Urinary bladder (tissue), 4 donors: Measurements from ENCODE around the gene ELOB. TPM values are rescaled to one million over a fixed set of nuclear protein-coding genes. Genes with fewer than 3 reads are reported as not detected.
"Not testable (repeated sequence)": the region's sequence is repeated elsewhere in the genome, so short reads cannot be mapped to it uniquely, and the experiment has no call there.

ENCODE experiments used
- DNase-seq: peaks from one replicate; pipeline ENCODE4 v3.0.0-alpha.2; 2015; ENCODE audit errors: extremely low spot score
- H3K27ac ChIP-seq: one replicate; pipeline ENCODE4 v1.5.1; 2013; ENCODE audit warnings: low read depth, mild to moderate bottlenecking, moderate library complexity
- H3K36me3 ChIP-seq: one replicate; pipeline ENCODE4 v1.6.1; 2013; ENCODE audit warnings: mild to moderate bottlenecking, moderate library complexity; ENCODE audit not compliant: insufficient read depth
- H3K4me1 ChIP-seq: one replicate; pipeline ENCODE4 v1.6.1; 2013; ENCODE audit warnings: mild to moderate bottlenecking, moderate library complexity; ENCODE audit not compliant: insufficient read depth
- H3K4me3 ChIP-seq: one replicate; pipeline ENCODE4 v1.5.1; 2013; ENCODE audit warnings: low read depth, low read length
- WGBS: extraction: QIAGEN DNeasy Blood & Tissue Kit; methylation state at CpG from one replicate; pipeline ENCODE4 v1.1.7; 2013; 5-methylcytosine and 5-hydroxymethylcytosine counted together
- polyA plus RNA-seq: library from polyadenylated mRNA; stranded (reverse); fragments of 200-250 nt; gene quantifications from one replicate; pipeline ENCODE4 v1.2.3, GENCODE V29; 2013
- small RNA-seq: library from RNA; depleted of rRNA; stranded (forward); fragments of <200 nt; gene quantifications from one replicate; pipeline ENCODE3, GENCODE V24; 2014
- total RNA-seq: library from RNA; depleted of rRNA; stranded (reverse); fragments of >200 nt; gene quantifications from one replicate; pipeline ENCODE4 v1.2.3, GENCODE V29; 2014
- donor health status: healthy with polysubstance abuse.
- donor health status: healthy.

The ELOB gene
- total and polyA plus RNA-seq, 2 donors: 62.9 to 399 TPM

GRCh38 chr16:2737238-2737605, 39.9 kb downstream of the ELOB start:
- Histone ChIP-seq H3K4me1 (no peaks in the 10 kb centered on the region), H3K36me3 (no peaks in the 10 kb centered on the region), H3K4me3 (no peak overlapping the region), H3K27ac (no peak overlapping the region)
- DNase-seq: no peak
- WGBS: 80% methylated on average over 5 of the region's 5 CpGs

- DNase-seq: no peak
- 89% methylated on average over 11 of the region's 11 CpGs for WGBS
- H3K4me3 ChIP-seq: no peak overlapping the region
- no peak overlapping the region for H3K27ac ChIP-seq
- no peaks in the 10 kb centered on the region for H3K36me3 ChIP-seq
- H3K4me1 ChIP-seq: no peaks in the 10 kb centered on the region
These were observed 40.4 kb downstream of the ELOB start for GRCh38 chr16:2736476-2737237.

DNA sequence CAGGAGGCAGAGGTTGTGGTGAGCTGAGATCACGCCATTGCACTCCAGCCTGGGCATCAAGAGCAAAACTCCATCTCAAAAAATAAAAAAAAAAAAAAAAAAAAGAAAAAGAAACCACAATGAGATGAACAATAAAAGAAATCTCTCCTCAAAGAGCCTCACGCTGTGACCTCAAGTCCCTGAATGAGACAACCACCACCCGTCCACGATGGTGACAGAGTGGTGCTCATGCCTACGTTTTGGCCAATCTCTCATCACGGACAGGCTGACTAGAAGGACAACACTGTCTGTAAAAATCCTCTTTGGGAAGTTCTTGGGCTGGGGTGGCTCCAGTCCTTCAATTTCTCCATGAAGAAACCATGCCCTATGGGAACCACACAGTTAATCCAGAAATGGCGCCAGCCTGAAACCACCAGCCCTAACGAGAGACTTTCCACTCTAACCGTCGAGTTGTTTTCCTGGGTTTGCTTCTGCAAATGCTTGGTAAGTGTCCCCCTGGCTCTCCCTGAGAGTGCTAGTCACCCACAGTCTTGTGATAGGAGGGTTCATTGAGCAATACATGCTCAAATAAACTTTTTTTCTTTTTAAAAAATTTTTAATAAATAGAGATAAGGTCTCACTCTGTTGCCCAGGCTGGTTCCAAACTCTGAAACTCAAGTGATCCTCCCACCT, 42.1 kb downstream of the ELOB start:
- WGBS: 79% methylated on average over 10 of the region's 10 CpGs
- Histone ChIP-seq H3K36me3 (no peaks in the 10 kb centered on the region), H3K27ac (no peak overlapping the region), H3K4me3 (no peak overlapping the region), H3K4me1 (no peaks in the 10 kb centered on the region)
- no peak for DNase-seq

DNA sequence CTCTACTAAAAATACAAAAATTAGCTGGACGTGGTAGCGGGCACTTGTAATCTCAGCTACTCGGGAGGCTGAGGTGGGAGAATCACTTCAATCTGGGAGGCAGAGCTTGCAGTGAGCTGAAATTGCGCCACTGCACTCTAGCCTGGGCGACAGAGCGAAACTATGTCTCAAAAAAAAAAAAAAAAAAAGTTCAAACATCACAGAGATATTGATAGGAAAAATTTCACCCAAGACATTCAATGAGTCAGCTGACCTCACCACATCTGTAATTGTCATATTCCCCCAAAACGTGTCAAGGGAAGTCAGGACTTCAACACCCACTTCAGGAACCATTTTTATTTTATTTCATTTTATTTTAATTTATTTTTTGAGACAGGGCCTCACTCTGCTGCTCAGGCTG, 49.0 kb downstream of the ELOB start:
- H3K4me3 ChIP-seq: no peak overlapping the region
- H3K4me1 ChIP-seq: no peaks in the 10 kb centered on the region
- H3K36me3 ChIP-seq: no peaks in the 10 kb centered on the region
- 83% methylated on average over 7 of the region's 7 CpGs for WGBS
- no peak for DNase-seq
- no peak overlapping the region for H3K27ac ChIP-seq

DNA sequence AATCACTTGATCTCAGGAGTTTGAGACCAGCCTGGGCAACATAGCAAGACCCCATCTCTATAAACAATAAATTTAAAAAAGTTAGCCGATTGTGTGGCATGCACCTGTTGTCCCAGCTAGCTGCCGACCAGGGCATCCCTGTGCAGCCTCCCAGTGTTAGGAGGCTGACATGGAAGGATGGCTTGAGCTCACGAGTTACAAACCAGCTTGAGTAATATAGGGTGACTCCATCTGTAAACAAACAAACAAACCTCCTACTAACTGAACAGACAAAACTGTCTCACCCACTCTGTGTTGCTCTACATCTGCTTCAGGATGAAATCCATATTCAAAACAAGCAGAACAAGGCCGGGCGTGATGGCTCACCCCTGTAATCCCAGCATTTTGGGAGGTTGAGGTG, 50.2 kb downstream of the ELOB start:
- Histone ChIP-seq H3K4me1 (no peaks in the 10 kb centered on the region), H3K4me3 (no peak overlapping the region), H3K36me3 (no peaks in the 10 kb centered on the region), H3K27ac (no peak overlapping the region)
- no peak for DNase-seq
- 81% methylated on average over 5 of the region's 5 CpGs for WGBS

GRCh38 chr16:2724816-2725348, 52.2 kb downstream of the ELOB start:
- no peaks in the 10 kb centered on the region for H3K4me1 ChIP-seq
- no peak for DNase-seq
- WGBS: 65% methylated on average over 16 of the region's 16 CpGs
- H3K4me3 ChIP-seq: no peak overlapping the region
- no peaks in the 10 kb centered on the region for H3K36me3 ChIP-seq
- H3K27ac ChIP-seq: no peak overlapping the region

GRCh38 chr16:2724088-2724676, 52.9 kb downstream of the ELOB start:
- H3K27ac ChIP-seq: no peak overlapping the region
- H3K4me1 ChIP-seq: no peaks in the 10 kb centered on the region
- 81% methylated on average over 7 of the region's 7 CpGs for WGBS
- no peak overlapping the region for H3K4me3 ChIP-seq
- no peaks in the 10 kb centered on the region for H3K36me3 ChIP-seq
- DNase-seq: no peak

GRCh38 chr16:2721634-2722173, 55.4 kb downstream of the ELOB start:
- not testable (repeated sequence) for DNase-seq, H3K36me3 ChIP-seq, H3K27ac ChIP-seq, H3K4me1 ChIP-seq
- peak overlapping the region; percentile 66 for H3K4me3 ChIP-seq
- WGBS: 42% methylated on average over 14 of the region's 14 CpGs

Small RNAs within 50 kb of the gene (small RNA-seq; reads per million reads assigned to genes)
- not detected for gene SNORA3C

Other genes starting within 250 kb of the ELOB start
- gene CEMP1, start 245.9 kb downstream of the ELOB start, total RNA-seq: not detected
- gene CEMP1, start 245.9 kb downstream of the ELOB start, polyA plus RNA-seq: 0.85 TPM
- gene PDPK1, start 239.3 kb downstream of the ELOB start, total RNA-seq: 20.0 TPM
- 26.0 TPM for gene PDPK1, start 239.3 kb downstream of the ELOB start, polyA plus RNA-seq
- 13.7 TPM for gene KCTD5, start 94.8 kb downstream of the ELOB start, total RNA-seq
- 18.4 TPM for gene KCTD5, start 94.8 kb downstream of the ELOB start, polyA plus RNA-seq
- 0.85 TPM for gene PRSS27, start 57.1 kb downstream of the ELOB start, total RNA-seq
- 2.5 TPM for gene PRSS27, start 57.1 kb downstream of the ELOB start, polyA plus RNA-seq
- 115 TPM for gene SRRM2, start 24.6 kb downstream of the ELOB start, total RNA-seq
- 481 TPM for gene SRRM2, start 24.6 kb downstream of the ELOB start, polyA plus RNA-seq
- gene PRSS33, start 10.3 kb upstream of the ELOB start, total RNA-seq: not detected
- not detected for gene PRSS33, start 10.3 kb upstream of the ELOB start, polyA plus RNA-seq
- gene PRSS41, start 21.2 kb upstream of the ELOB start, total RNA-seq: not detected
- not detected for gene PRSS41, start 21.2 kb upstream of the ELOB start, polyA plus RNA-seq
- not detected for gene PRSS21, start 40.0 kb upstream of the ELOB start, total RNA-seq
- gene PRSS21, start 40.0 kb upstream of the ELOB start, polyA plus RNA-seq: 0.11 TPM
- gene ZG16B, start 53.0 kb upstream of the ELOB start, total RNA-seq: 2.4 TPM
- 5.1 TPM for gene ZG16B, start 53.0 kb upstream of the ELOB start, polyA plus RNA-seq
- gene PRSS22, start 80.9 kb upstream of the ELOB start, total RNA-seq: 3.0 TPM
- 5.6 TPM for gene PRSS22, start 80.9 kb upstream of the ELOB start, polyA plus RNA-seq
- 15.6 TPM for gene FLYWCH2, start 105.9 kb upstream of the ELOB start, total RNA-seq
- gene FLYWCH2, start 105.9 kb upstream of the ELOB start, polyA plus RNA-seq: 49.9 TPM
- 11.4 TPM for gene FLYWCH1, start 134.7 kb upstream of the ELOB start, total RNA-seq
- gene FLYWCH1, start 134.7 kb upstream of the ELOB start, polyA plus RNA-seq: 38.0 TPM
- gene KREMEN2, start 187.0 kb upstream of the ELOB start, total RNA-seq: 0.11 TPM
- not detected for gene KREMEN2, start 187.0 kb upstream of the ELOB start, polyA plus RNA-seq
- 4.5 TPM for gene PAQR4, start 192.1 kb upstream of the ELOB start, total RNA-seq
- gene PAQR4, start 192.1 kb upstream of the ELOB start, polyA plus RNA-seq: 5.1 TPM
- 2.5 TPM for gene PKMYT1, start 203.2 kb upstream of the ELOB start, total RNA-seq
- 1.1 TPM for gene PKMYT1, start 203.2 kb upstream of the ELOB start, polyA plus RNA-seq
- not detected for gene CLDN9, start 235.6 kb upstream of the ELOB start, total RNA-seq
- gene CLDN9, start 235.6 kb upstream of the ELOB start, polyA plus RNA-seq: 0.04 TPM
- not detected for gene CLDN6, start 240.9 kb upstream of the ELOB start, total RNA-seq
- gene CLDN6, start 240.9 kb upstream of the ELOB start, polyA plus RNA-seq: not detected
- 20.1 TPM for gene TNFRSF12A, start 243.1 kb upstream of the ELOB start, total RNA-seq
- gene TNFRSF12A, start 243.1 kb upstream of the ELOB start, polyA plus RNA-seq: 16.2 TPM
- 29.1 TPM for gene HCFC1R1, start 246.7 kb upstream of the ELOB start, total RNA-seq
- gene HCFC1R1, start 246.7 kb upstream of the ELOB start, polyA plus RNA-seq: 91.8 TPM
- 9.8 TPM for gene THOC6, start 246.8 kb upstream of the ELOB start, total RNA-seq
- 22.8 TPM for gene THOC6, start 246.8 kb upstream of the ELOB start, polyA plus RNA-seq